GM18511 (cell line): Measurements from ENCODE around the gene SUSD3.

Source experiments
- ATAC-seq: cut with Tn5 transposase; IDR thresholded peaks from one replicate; pipeline ENCODE4 v1.9.1; 2021; ENCODE audit warnings: mild to moderate bottlenecking, moderate library complexity; ENCODE audit not compliant: unreplicated experiment

Gene SUSD3

GRCh38 chr9:93072383-93072795 lies 13.9 kb downstream of the SUSD3 start:
- no peak for ATAC-seq

GRCh38 chr9:93076101-93076791 lies 17.7 kb downstream of the SUSD3 start:
- ATAC-seq, result no peak

GRCh38 chr9:93076792-93077128 lies 18.3 kb downstream of the SUSD3 start:
- no peak for ATAC-seq

GRCh38 chr9:93077367-93077766 lies 18.9 kb downstream of the SUSD3 start:
- no peak for ATAC-seq

- no peak for ATAC-seq
Observed at GRCh38 chr9:93077811-93078210, 19.3 kb downstream of the SUSD3 start.

- ATAC-seq, result no peak
Observed at GRCh38 chr9:93079371-93079770, 20.9 kb downstream of the SUSD3 start.

- no peak for ATAC-seq
Observed at GRCh38 chr9:93080406-93080805, 21.9 kb downstream of the SUSD3 start.

GRCh38 chr9:93081081-93081529 lies 22.6 kb downstream of the SUSD3 start:
- no peak for ATAC-seq

- no peak for ATAC-seq
Observed at GRCh38 chr9:93081931-93082330, 23.4 kb downstream of the SUSD3 start.

GRCh38 chr9:93082841-93083411 lies 24.4 kb downstream of the SUSD3 start:
- ATAC-seq, result no peak

GRCh38 chr9:93083592-93084470 lies 25.3 kb downstream of the SUSD3 start:
- ATAC-seq, result no peak

GRCh38 chr9:93084471-93084881 lies 26.0 kb downstream of the SUSD3 start:
- ATAC-seq, result no peak

GRCh38 chr9:93085676-93086075 lies 27.2 kb downstream of the SUSD3 start:
- ATAC-seq, result no peak

- no peak for ATAC-seq
Observed at GRCh38 chr9:93086447-93087224, 28.1 kb downstream of the SUSD3 start.

- no peak for ATAC-seq
Observed at GRCh38 chr9:93087971-93088655, 29.6 kb downstream of the SUSD3 start.

- ATAC-seq, result no peak
Observed at GRCh38 chr9:93088656-93089015, 30.1 kb downstream of the SUSD3 start.

GRCh38 chr9:93089024-93089423 lies 30.5 kb downstream of the SUSD3 start:
- no peak for ATAC-seq

GRCh38 chr9:93089481-93089991 lies 31.0 kb downstream of the SUSD3 start:
- no peak for ATAC-seq

- ATAC-seq, result no peak
Observed at GRCh38 chr9:93090091-93090655, 31.7 kb downstream of the SUSD3 start.

- ATAC-seq, result no peak
Observed at GRCh38 chr9:93091056-93091452, 32.6 kb downstream of the SUSD3 start.
